HCT116 (cell line): ENCODE measurements around the gene ANOS1.

ENCODE experiments used
- ATF3 ChIP-seq: IDR thresholded peaks from 2 replicates; pipeline ENCODE4 v1.6.1; 2012
- CEBPB ChIP-seq: IDR thresholded peaks from 2 replicates; pipeline ENCODE4 v1.6.1; 2012; ENCODE audit warnings: low read depth
- EZH2 ChIP-seq: fragments of 200-600 bp; sonication (generic); IDR thresholded peaks from 2 replicates; pipeline ENCODE4 v1.6.1; 2017; ENCODE audit warnings: antibody characterized with exemption, mixed run types
- EZH2phosphoT487 ChIP-seq: fragments of 200-600 bp; IDR thresholded peaks from 2 replicates; pipeline ENCODE4 v1.6.1; 2018; ENCODE audit warnings: antibody characterized with exemption, borderline replicate concordance
- POLR2A ChIP-seq: IDR thresholded peaks from 2 replicates; pipeline ENCODE4 v1.7.0; 2011; ENCODE audit warnings: borderline replicate concordance; ENCODE audit not compliant: insufficient read depth, insufficient read length; ENCODE audit errors: extremely low read depth
- POLR2AphosphoS5 ChIP-seq: IDR thresholded peaks from 2 replicates; pipeline ENCODE4 v1.6.1; 2011; ENCODE audit warnings: mild to moderate bottlenecking, low read depth, low read length, moderate library complexity
- RAD21 ChIP-seq: IDR thresholded peaks from 2 replicates; pipeline ENCODE4 v1.6.1; 2012; ENCODE audit warnings: low read depth, mild to moderate bottlenecking
- SIN3A ChIP-seq: IDR thresholded peaks from 2 replicates; pipeline ENCODE4 v1.6.1; 2012; ENCODE audit warnings: low read depth
- TCF7L2 ChIP-seq: IDR thresholded peaks from 2 replicates; pipeline ENCODE4 v1.7.0; 2011; ENCODE audit warnings: borderline replicate concordance, inconsistent platforms; ENCODE audit not compliant: insufficient read depth, insufficient read length; ENCODE audit errors: extremely low read depth
- ZNF274 ChIP-seq: fragments of 200-500 bp; sonication (Bioruptor generic); IDR thresholded peaks from 2 replicates; pipeline ENCODE4 v1.6.1; 2014; ENCODE audit warnings: mild to moderate bottlenecking, low read depth, low read length, inconsistent platforms
- TF ChIP-seq, protein P1 (sequence below), 3 experiments: fragments of 200-600 bp in 1 of 3; sonication (generic) in 1 of 3; IDR thresholded peaks in 2 of 3; conservative IDR thresholded peaks in 1 of 3; 2 replicates each; pipeline ENCODE4 v1.5.1; 2012 to 2017; ENCODE audit warnings: low read depth in 2 of 3, low read length in 2 of 3, antibody characterized with exemption in 1 of 3, borderline replicate concordance in 1 of 3, control low read depth in 1 of 3, mild to moderate bottlenecking in 1 of 3, mixed read lengths in 1 of 3, mixed run types in 1 of 3, moderate library complexity in 1 of 3; ENCODE audit not compliant: insufficient read depth in 1 of 3
- TF ChIP-seq, protein P2 (sequence below): IDR thresholded peaks from 2 replicates; pipeline ENCODE4 v1.6.1; 2012

- TF ChIP-seq, protein P1, sequence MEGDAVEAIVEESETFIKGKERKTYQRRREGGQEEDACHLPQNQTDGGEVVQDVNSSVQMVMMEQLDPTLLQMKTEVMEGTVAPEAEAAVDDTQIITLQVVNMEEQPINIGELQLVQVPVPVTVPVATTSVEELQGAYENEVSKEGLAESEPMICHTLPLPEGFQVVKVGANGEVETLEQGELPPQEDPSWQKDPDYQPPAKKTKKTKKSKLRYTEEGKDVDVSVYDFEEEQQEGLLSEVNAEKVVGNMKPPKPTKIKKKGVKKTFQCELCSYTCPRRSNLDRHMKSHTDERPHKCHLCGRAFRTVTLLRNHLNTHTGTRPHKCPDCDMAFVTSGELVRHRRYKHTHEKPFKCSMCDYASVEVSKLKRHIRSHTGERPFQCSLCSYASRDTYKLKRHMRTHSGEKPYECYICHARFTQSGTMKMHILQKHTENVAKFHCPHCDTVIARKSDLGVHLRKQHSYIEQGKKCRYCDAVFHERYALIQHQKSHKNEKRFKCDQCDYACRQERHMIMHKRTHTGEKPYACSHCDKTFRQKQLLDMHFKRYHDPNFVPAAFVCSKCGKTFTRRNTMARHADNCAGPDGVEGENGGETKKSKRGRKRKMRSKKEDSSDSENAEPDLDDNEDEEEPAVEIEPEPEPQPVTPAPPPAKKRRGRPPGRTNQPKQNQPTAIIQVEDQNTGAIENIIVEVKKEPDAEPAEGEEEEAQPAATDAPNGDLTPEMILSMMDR (IDR thresholded peaks at IDR 0.05 in 2 of 3, conservative IDR thresholded peaks at IDR 0.05 in 1 of 3; ENCODE audit: borderline replicate concordance in 1 of 3, insufficient read depth in 1 of 3, low read depth in 2 of 3, low read length in 2 of 3) = no peak
- no peak for TF ChIP-seq POLR2A
- TF ChIP-seq POLR2AphosphoS5 = no peak
- TF ChIP-seq, protein P2, sequence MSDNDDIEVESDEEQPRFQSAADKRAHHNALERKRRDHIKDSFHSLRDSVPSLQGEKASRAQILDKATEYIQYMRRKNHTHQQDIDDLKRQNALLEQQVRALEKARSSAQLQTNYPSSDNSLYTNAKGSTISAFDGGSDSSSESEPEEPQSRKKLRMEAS = no peak
- TF ChIP-seq RAD21 = no peak
- no peak for TF ChIP-seq EZH2phosphoT487
- no peak for TF ChIP-seq ZNF274
- no peak for TF ChIP-seq ATF3
- TF ChIP-seq EZH2 = no peak
- no peak for TF ChIP-seq SIN3A
- no peak for TF ChIP-seq TCF7L2
- TF ChIP-seq CEBPB = no peak
Observed at GRCh38 chrX:8657883-8658282, 74.1 kb downstream of the ANOS1 start.
